ENCODE measurements around the gene C2orf76.

C2orf76 gene

DNA sequence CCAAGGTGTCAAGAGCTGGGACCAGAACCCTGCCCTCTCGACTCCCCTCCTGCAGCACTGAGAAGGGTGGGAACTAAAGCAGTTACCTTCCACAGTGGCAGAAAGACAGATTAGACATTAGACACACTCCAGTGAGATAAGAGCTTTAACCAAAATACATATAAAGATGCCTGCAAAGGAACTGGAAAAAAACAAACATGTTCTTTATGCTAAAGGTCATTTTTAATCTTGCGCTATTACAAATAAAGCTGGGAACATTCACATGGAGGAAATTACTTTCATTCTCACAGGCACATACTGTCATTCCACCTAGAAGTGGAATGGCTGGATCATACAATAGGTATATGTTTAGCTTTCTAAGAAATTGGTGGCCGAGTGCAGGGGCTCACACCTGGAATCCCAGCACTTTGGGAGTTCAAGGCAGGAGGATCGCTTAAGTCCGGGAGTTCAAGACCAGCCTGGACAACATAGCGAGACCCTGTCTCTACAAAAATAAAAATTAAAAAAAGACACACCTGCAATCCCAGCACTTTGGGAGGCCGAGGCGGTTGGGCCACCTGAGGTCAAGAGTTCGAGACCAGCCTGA is 41.9 kb downstream of the C2orf76 start:
- no peak overlapping the region for H3K4me3 ChIP-seq (ENCODE audit: low read length)
- TF ChIP-seq, protein P1, sequence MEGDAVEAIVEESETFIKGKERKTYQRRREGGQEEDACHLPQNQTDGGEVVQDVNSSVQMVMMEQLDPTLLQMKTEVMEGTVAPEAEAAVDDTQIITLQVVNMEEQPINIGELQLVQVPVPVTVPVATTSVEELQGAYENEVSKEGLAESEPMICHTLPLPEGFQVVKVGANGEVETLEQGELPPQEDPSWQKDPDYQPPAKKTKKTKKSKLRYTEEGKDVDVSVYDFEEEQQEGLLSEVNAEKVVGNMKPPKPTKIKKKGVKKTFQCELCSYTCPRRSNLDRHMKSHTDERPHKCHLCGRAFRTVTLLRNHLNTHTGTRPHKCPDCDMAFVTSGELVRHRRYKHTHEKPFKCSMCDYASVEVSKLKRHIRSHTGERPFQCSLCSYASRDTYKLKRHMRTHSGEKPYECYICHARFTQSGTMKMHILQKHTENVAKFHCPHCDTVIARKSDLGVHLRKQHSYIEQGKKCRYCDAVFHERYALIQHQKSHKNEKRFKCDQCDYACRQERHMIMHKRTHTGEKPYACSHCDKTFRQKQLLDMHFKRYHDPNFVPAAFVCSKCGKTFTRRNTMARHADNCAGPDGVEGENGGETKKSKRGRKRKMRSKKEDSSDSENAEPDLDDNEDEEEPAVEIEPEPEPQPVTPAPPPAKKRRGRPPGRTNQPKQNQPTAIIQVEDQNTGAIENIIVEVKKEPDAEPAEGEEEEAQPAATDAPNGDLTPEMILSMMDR (IDR thresholded peaks at IDR 0.05; ENCODE audit: insufficient read depth, low read depth, low read length, missing control alignments): no peak
- no peak for DNase-seq (ENCODE audit: low read depth)

DNA sequence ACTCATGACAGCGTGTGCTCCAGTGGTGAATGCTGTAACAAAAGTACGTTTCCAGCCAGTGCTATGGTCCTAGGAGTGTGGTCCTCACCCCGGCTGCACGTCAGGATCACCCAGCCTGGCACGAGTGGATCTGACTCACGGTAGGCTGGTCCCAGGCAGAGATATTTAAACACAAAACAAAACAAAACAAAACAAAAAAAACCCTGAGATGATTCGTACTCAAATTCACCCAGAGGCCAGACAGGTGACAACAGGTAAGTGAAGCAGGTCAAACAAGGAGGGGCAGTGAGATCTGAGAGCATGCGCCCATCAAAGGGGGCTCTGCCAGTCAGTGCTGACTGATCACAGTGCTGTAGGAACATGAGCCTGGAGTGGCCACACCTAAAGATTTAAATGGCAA is 43.2 kb downstream of the C2orf76 start:
- TF ChIP-seq, protein P1 (IDR thresholded peaks at IDR 0.05; ENCODE audit: insufficient read depth, low read depth, low read length, missing control alignments): no peak

DNA sequence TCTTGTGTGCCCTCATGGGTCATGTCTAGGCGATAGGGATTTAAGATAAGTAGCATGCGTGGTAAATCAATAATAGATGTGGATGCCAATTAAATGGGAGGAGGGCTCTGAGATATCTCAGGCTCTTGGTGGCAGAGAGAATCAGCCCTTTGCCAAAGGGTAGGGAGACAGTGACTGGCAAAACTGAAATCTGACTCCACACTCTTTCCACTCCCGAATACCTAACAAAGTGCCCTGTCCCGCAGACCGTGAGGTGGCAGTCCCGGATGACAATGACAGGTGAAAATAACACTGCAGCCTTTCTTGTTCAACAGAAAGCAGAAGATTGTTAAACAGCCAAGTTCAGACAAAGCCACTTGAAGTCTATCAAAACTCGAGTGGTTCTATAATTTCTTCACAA is 47.0 kb downstream of the C2orf76 start:
- TF ChIP-seq, protein P1 (IDR thresholded peaks at IDR 0.05; ENCODE audit: insufficient read depth, low read depth, low read length, missing control alignments): no peak
- no peak overlapping the region for H3K4me3 ChIP-seq (ENCODE audit: low read length)
- no peak for DNase-seq (ENCODE audit: low read depth)

More for the DNA sequence above, 43.2 kb downstream of the C2orf76 start:
- peak; percentile 65 for DNase-seq (ENCODE audit: low read depth)
- H3K4me3 ChIP-seq (ENCODE audit: low read length): no peak overlapping the region

DNA sequence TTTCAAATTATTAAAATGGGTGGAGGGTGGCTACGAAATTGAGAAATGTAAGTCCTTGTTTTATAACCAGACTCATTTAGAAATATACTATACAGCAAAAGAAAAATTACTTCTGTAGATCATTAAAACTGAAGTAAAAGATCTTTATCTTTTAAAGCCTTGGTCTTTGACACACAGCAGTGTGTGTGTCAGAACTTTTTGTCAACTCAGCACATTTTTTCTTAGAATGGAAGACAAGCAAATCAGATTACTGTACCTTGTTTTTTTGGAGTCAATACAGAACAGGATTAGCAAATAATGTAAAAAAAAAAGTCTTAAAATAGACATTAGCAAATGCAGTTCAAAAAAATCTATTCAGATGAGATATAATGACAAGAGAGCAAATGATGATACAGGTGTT is 49.1 kb downstream of the C2orf76 start:
- DNase-seq (ENCODE audit: low read depth): no peak
- TF ChIP-seq, protein P1 (IDR thresholded peaks at IDR 0.05; ENCODE audit: insufficient read depth, low read depth, low read length, missing control alignments): no peak
- no peak overlapping the region for H3K4me3 ChIP-seq (ENCODE audit: low read length)

DNA sequence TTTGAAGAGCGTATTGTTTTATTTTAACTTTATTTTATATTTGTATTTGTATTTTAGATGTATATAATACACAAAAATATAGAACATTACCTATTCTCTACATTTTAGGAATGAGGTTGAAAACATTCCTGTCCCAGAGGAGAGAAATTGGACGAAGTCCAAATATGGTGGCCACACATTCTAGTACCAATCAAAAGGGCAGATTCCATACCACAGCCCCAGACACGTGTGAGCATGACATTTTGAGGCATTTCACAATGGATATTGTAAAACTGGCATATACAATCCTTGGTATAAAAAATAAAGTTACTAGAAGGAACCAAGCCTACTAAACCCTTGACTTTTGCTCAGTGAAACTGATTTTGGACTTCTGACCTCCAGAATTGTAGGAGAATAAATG is 50.6 kb downstream of the C2orf76 start:
- DNase-seq (ENCODE audit: low read depth): no peak
- TF ChIP-seq, protein P1 (IDR thresholded peaks at IDR 0.05; ENCODE audit: insufficient read depth, low read depth, low read length, missing control alignments): no peak
- H3K4me3 ChIP-seq (ENCODE audit: low read length): no peak overlapping the region

DNA sequence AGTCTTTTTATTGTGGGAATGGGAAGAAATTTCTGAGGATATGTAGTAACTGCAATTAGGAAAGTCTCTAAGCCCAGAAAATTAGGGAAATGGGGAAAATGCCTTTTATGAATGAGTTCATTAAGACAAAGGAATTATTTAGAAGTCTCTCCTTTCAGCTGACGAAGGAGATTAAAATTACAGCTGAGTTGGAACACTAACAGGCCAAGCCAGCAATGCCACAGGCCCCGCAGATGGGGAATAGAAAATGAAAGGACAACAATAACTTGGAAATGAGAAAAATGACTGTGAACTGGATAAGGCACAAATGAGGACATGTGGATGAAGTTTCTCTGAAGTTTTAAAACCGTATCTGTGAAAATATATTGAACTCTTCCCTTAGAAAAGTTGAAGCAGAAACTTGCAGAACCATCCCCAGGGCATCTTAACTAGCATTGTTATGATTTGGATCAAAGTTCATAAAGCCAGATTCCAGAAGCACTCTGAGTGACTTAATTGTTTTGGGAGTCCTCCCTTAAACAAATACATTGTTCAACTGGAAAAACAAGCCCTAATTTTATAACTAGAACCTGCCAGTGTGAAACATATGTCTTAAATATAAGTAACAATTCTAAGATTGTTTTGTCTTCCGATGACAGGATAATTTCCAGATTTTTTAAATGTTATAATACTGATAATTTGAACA is 51.3 kb downstream of the C2orf76 start:
- H3K4me3 ChIP-seq (ENCODE audit: low read length): no peak overlapping the region
- TF ChIP-seq, protein P1 (IDR thresholded peaks at IDR 0.05; ENCODE audit: insufficient read depth, low read depth, low read length, missing control alignments): no peak
- peak; percentile 54 for DNase-seq (ENCODE audit: low read depth)

DNA sequence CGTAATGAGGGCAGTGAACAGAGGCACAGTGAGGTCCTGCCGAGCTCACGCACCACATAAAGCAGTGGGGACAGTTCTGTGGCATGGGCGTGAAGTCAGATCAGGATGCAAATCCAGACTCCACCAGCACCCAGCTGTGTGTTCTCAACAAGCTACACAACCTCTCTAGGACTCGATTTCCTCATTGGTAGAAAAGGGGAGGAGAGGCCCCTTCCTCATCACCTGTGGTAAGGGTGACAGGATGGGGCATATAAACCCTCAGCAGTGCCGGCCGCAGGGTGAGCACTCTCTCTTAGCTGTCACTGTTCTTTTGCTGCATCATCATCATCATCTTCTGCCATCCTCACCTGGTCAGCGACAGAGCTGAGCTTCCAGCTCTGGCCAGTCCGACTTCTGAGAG is 54.8 kb downstream of the C2orf76 start:
- DNase-seq (ENCODE audit: low read depth): no peak
- TF ChIP-seq, protein P1 (IDR thresholded peaks at IDR 0.05; ENCODE audit: insufficient read depth, low read depth, low read length, missing control alignments): no peak
- H3K4me3 ChIP-seq (ENCODE audit: low read length): no peak overlapping the region
